ENCODE results near the gene C7orf57. TPM values are rescaled to one million over a fixed set of nuclear protein-coding genes. Genes with fewer than 3 reads are reported as not detected.

C7orf57 gene
- total RNA-seq, 1 experiment from 2014 or later, result not detected

DNA sequence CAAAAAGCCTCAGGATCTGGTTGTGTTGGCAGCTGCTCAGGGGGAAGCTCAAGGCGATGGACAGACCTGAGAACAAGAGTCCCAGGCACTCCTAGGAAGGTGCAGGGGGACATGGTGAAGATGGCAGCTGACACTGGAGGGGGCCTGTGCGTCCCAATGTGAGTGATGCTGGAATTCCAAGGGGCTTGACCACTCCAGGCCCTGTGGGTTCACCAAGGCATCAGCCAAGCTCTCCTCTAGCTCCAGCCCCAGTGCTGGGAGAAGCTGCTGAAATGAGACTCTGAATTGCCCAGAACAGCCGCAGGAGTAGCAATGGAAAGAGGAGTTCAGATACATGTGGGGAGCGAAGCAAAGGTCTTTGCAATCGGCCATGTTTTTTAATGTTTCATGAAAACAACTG is 69.7 kb downstream of the C7orf57 start:
- no peak overlapping the region for H3K4me3 ChIP-seq (ENCODE audit: low read depth, low read length)
- CTCF ChIA-PET, result interaction anchor here (0.7 kb wide), 1 partner anchor 50 kb away, joined by 3 read pairs; no protein-coding TSS in a partner anchor
- DNase-seq, result no peak
- TF ChIP-seq, protein P1, sequence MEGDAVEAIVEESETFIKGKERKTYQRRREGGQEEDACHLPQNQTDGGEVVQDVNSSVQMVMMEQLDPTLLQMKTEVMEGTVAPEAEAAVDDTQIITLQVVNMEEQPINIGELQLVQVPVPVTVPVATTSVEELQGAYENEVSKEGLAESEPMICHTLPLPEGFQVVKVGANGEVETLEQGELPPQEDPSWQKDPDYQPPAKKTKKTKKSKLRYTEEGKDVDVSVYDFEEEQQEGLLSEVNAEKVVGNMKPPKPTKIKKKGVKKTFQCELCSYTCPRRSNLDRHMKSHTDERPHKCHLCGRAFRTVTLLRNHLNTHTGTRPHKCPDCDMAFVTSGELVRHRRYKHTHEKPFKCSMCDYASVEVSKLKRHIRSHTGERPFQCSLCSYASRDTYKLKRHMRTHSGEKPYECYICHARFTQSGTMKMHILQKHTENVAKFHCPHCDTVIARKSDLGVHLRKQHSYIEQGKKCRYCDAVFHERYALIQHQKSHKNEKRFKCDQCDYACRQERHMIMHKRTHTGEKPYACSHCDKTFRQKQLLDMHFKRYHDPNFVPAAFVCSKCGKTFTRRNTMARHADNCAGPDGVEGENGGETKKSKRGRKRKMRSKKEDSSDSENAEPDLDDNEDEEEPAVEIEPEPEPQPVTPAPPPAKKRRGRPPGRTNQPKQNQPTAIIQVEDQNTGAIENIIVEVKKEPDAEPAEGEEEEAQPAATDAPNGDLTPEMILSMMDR (IDR thresholded peaks at IDR 0.05; ENCODE audit: insufficient read depth in 1 of 2, low read depth in 1 of 2, low read length in 1 of 2, severe bottlenecking in 1 of 2, unreplicated experiment in 1 of 2), result no peak
- H3K9me3 ChIP-seq, result no peaks in the 10 kb centered on the region
- peaks cover 5% of the 10 kb centered on the region for H3K4me1 Mint-ChIP-seq (ENCODE audit: low read depth, unreplicated experiment)
- POLR2A ChIA-PET, result no interaction called here
- no peaks in the 10 kb centered on the region for H3K9me3 Mint-ChIP-seq (ENCODE audit: unreplicated experiment)
- BruUV-seq (replicated peaks), result no TSS peak
- H3K4me3 Mint-ChIP-seq (ENCODE audit: unreplicated experiment), result no peak overlapping the region
- peaks cover 2% of the 10 kb centered on the region for H3K4me1 ChIP-seq
- intact Hi-C loops (cut with micrococcal nuclease; ENCODE audit: unreplicated experiment), result no loop called here
- no peaks in the 10 kb centered on the region for H3K27me3 Mint-ChIP-seq (ENCODE audit: insufficient read depth, unreplicated experiment)
- peaks cover 17% of the 10 kb centered on the region for H3K36me3 Mint-ChIP-seq (ENCODE audit: insufficient read depth, unreplicated experiment)
- H3K27me3 ChIP-seq (replicated peaks; ENCODE audit: control insufficient read depth, insufficient read depth, low read length), result no peaks in the 10 kb centered on the region
- H3K27ac Mint-ChIP-seq (ENCODE audit: unreplicated experiment), result no peak overlapping the region
- peaks cover 5% of the 10 kb centered on the region for H3K36me3 ChIP-seq (ENCODE audit: control insufficient read depth, insufficient read depth, low read length)

DNA sequence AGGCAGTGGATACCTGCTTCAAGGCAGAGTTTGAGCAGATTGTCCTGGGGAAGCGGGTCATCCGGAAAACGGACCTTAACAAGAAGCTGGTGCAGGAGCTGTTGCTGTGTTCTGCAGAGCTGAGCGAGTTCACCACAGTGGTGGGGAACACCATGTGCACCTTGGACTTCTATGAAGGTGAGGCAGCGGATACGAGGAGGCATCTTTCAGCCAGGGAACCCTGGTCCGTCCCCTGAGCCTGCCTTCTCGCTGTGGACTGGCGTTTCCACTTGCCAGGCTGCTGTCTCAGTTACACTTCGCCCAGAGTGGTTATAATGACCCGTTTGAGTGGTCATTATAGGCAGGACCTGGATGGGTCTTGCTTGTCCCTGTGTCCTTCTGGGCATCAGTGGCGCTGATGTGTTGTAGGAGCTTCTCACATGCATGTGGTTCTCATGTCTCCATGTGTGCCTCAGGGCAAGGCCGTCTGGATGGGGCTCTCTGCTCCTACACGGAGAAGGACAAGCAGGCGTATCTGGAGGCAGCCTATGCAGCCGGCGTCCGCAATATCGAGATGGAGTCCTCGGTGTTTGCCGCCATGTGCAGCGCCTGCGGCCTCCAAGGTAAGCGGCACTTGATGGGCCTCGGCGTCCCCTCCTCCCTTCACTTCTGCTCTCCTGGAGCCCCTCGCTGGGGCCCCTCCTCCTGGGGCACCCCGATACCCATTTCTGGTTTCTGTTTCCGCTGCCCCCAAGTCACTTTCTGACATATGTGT is 71.7 kb downstream of the C7orf57 start:
- POLR2A ChIA-PET, result no interaction called here
- H3K9me3 ChIP-seq, result no peaks in the 10 kb centered on the region
- Mint-ChIP-seq H3K36me3 (ENCODE audit: insufficient read depth, unreplicated experiment) (peaks cover 26% of the 10 kb centered on the region), H3K4me1 (ENCODE audit: low read depth, unreplicated experiment) (peaks cover 18% of the 10 kb centered on the region), H3K27ac (ENCODE audit: unreplicated experiment) (no peak overlapping the region), H3K27me3 (ENCODE audit: insufficient read depth, unreplicated experiment) (no peaks in the 10 kb centered on the region), H3K4me3 (ENCODE audit: unreplicated experiment) (no peak overlapping the region), H3K9me3 (ENCODE audit: unreplicated experiment) (no peaks in the 10 kb centered on the region)
- intact Hi-C loops (cut with micrococcal nuclease; ENCODE audit: unreplicated experiment), result no loop called here
- H3K4me1 ChIP-seq, result peaks cover 9% of the 10 kb centered on the region
- TF ChIP-seq, protein P1 (IDR thresholded peaks at IDR 0.05; ENCODE audit: insufficient read depth in 1 of 2, low read depth in 1 of 2, low read length in 1 of 2, severe bottlenecking in 1 of 2, unreplicated experiment in 1 of 2), result no peak
- H3K27me3 ChIP-seq (replicated peaks; ENCODE audit: control insufficient read depth, insufficient read depth, low read length), result no peaks in the 10 kb centered on the region
- H3K36me3 ChIP-seq (ENCODE audit: control insufficient read depth, insufficient read depth, low read length), result peaks cover 2% of the 10 kb centered on the region; the same call in 1 of the 2 replicates
- CTCF ChIA-PET, result interaction anchor here (0.8 to 2.2 kb wide), 3 partner anchors 11 to 124 kb away, joined by 3 to 9 read pairs (median 3); no protein-coding TSS in a partner anchor
- BruUV-seq (replicated peaks), result no TSS peak
- DNase-seq, result no peak
- no peak overlapping the region for H3K4me3 ChIP-seq (ENCODE audit: low read depth, low read length)

DNA sequence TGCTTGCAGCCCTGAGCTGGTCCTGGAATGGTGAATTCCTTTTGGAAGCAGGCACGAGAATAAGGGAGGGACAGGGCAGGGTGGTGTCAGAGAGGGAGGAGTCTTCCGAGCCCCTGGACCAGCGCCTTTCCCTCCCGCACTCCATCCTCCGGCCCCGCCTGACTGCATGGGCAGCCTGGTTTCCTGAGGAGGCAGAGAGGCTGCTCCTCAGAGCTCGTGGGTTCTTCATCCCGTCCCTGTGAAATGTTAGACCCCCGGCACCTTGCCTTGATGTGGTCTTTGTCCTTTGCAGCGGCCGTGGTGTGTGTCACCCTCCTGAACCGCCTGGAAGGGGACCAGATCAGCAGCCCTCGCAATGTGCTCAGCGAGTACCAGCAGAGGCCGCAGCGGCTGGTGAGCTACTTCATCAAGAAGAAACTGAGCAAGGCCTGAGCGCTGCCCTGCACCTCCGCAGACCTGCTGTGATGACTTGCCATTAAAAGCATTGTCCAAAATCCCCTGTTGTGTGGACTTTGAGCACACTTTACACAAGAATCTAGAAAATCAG is 72.7 kb downstream of the C7orf57 start:
- Histone ChIP-seq H3K9me3 (no peaks in the 10 kb centered on the region), H3K36me3 (ENCODE audit: control insufficient read depth, insufficient read depth, low read length) (peaks cover 2% of the 10 kb centered on the region; the same call in 1 of the 2 replicates), H3K4me1 (peaks cover 9% of the 10 kb centered on the region), H3K27me3 (replicated peaks; ENCODE audit: control insufficient read depth, insufficient read depth, low read length) (no peaks in the 10 kb centered on the region), H3K4me3 (ENCODE audit: low read depth, low read length) (no peak overlapping the region)
- Mint-ChIP-seq H3K9me3 (ENCODE audit: unreplicated experiment) (no peaks in the 10 kb centered on the region), H3K27ac (ENCODE audit: unreplicated experiment) (no peak overlapping the region), H3K4me1 (ENCODE audit: low read depth, unreplicated experiment) (peaks cover 18% of the 10 kb centered on the region), H3K27me3 (ENCODE audit: insufficient read depth, unreplicated experiment) (no peaks in the 10 kb centered on the region), H3K36me3 (ENCODE audit: insufficient read depth, unreplicated experiment) (peaks cover 26% of the 10 kb centered on the region), H3K4me3 (ENCODE audit: unreplicated experiment) (no peak overlapping the region)
- TF ChIP-seq, protein P1 (IDR thresholded peaks at IDR 0.05; ENCODE audit: insufficient read depth in 1 of 2, low read depth in 1 of 2, low read length in 1 of 2, severe bottlenecking in 1 of 2, unreplicated experiment in 1 of 2), result no peak
- intact Hi-C loops (cut with micrococcal nuclease; ENCODE audit: unreplicated experiment), result no loop called here
- CTCF ChIA-PET, result interaction anchor here (0.5 to 2.2 kb wide), 3 partner anchors 10 to 139 kb away, joined by 3 to 9 read pairs (median 3); no protein-coding TSS in a partner anchor
- BruUV-seq (replicated peaks), result no TSS peak
- DNase-seq, result no peak
- POLR2A ChIA-PET, result no interaction called here
